Measurements from ENCODE around the gene ZNF580. TPM values are rescaled to one million over a fixed set of nuclear protein-coding genes. Genes with fewer than 3 reads are reported as not detected.

Gene ZNF580
- total RNA-seq, 1 donor from 2014 or later = 81.2 TPM

DNA sequence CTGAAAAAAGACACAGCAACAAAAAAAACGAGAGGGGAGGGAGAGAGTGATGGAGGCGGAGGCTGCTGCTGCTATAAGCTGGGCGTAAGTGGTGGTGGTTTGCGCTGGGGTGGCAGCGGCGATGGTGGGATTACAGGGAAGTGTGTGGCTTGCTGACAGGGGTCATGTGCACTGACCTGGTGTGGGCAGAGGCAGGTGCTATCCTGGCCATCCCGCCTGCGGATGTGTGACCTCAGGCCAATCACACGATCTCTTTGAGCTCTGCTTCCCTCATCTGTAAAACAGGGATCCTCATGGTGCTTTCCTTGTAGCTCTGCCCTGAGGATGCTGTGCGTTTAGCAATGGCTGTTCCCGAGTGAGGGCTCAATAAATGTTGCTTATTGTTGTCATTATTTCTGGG, 3.3 kb upstream of the ZNF580 start:
- Mint-ChIP-seq H3K27me3 (no peaks in the 10 kb centered on the region), H3K4me3 (peak overlapping the region; percentile 60), H3K36me3 (ENCODE audit: low read depth) (peaks cover 29% of the 10 kb centered on the region), H3K4me1 (peaks cover 65% of the 10 kb centered on the region), H3K9me3 (peaks cover 3% of the 10 kb centered on the region), H3K27ac (peak overlapping the region; percentile 32)
- DNase-seq = no peak
- no peak for ATAC-seq (ENCODE audit: low read depth)
- CTCF ChIA-PET = interaction anchor here (0.6 to 1.3 kb wide), 3 partner anchors 10 to 616 kb away, joined by 3 to 4 read pairs (median 3); no protein-coding TSS in a partner anchor
- intact Hi-C loops (cut with micrococcal nuclease) = no loop called here
- POLR2A ChIA-PET = interaction anchor here (0.5 to 5.2 kb wide), 8 partner anchors 11 to 1174 kb away, joined by 3 to 55 read pairs (median 4); partner anchors contain the start of genes CCDC106, LENG9, U2AF2 and ZNF628
- TF ChIP-seq, protein P1, sequence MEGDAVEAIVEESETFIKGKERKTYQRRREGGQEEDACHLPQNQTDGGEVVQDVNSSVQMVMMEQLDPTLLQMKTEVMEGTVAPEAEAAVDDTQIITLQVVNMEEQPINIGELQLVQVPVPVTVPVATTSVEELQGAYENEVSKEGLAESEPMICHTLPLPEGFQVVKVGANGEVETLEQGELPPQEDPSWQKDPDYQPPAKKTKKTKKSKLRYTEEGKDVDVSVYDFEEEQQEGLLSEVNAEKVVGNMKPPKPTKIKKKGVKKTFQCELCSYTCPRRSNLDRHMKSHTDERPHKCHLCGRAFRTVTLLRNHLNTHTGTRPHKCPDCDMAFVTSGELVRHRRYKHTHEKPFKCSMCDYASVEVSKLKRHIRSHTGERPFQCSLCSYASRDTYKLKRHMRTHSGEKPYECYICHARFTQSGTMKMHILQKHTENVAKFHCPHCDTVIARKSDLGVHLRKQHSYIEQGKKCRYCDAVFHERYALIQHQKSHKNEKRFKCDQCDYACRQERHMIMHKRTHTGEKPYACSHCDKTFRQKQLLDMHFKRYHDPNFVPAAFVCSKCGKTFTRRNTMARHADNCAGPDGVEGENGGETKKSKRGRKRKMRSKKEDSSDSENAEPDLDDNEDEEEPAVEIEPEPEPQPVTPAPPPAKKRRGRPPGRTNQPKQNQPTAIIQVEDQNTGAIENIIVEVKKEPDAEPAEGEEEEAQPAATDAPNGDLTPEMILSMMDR (IDR thresholded peaks at IDR 0.05) = no peak

DNA sequence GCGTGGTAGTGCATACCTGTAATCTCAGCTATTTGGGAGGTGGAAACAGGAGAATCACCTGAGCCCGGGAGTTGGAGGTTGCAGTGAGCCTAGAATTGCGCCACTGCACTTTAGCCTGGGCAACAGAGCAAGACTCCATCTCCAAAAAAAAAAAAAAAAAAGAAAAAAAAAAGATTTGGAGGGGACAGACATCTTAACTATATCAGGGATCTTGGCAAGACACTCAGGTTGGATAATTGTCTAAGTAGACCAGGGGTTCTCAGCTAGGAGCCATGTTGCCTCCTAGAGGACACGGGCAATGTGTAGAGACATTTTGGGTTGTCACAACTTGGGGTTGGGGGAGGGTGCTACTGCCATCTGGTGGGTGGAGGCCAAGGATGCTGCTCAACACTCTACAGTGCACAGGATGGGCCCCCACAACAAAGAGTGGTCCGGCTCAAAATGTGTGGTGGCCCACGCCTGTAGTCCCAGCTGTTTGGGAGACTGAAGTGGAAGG, 1.9 kb upstream of the ZNF580 start:
- intact Hi-C loops (cut with micrococcal nuclease) = no loop called here
- Mint-ChIP-seq H3K36me3 (ENCODE audit: low read depth) (peaks cover 33% of the 10 kb centered on the region), H3K27me3 (no peaks in the 10 kb centered on the region), H3K27ac (peak overlapping the region; percentile 84), H3K4me1 (peaks cover 74% of the 10 kb centered on the region), H3K4me3 (peak overlapping the region; percentile 64), H3K9me3 (peaks cover 3% of the 10 kb centered on the region)
- ATAC-seq (ENCODE audit: low read depth) = no peak
- CTCF ChIA-PET = no interaction called here
- POLR2A ChIA-PET = interaction anchor here (0.7 to 5.2 kb wide), 5 partner anchors 10 to 482 kb away, joined by 3 to 55 read pairs (median 7); partner anchors contain the start of genes CCDC106, KMT5C and U2AF2
- TF ChIP-seq, protein P1 (IDR thresholded peaks at IDR 0.05) = no peak
- DNase-seq = no peak

GRCh38 chr19:55640043-55640576, 692 bp upstream of the ZNF580 start:
- POLR2A ChIA-PET = interaction anchor here (0.6 to 2.0 kb wide), 7 partner anchors 14 to 481 kb away, joined by 3 to 14 read pairs (median 4); partner anchors contain the start of genes FIZ1, KMT5C and ZNF865
- intact Hi-C loops (cut with micrococcal nuclease) = loop anchor here (2.0 to 10.0 kb wide), 5 partner anchors 59 to 1175 kb away; partner anchors contain the start of genes C19orf85, ISOC2, LENG9 and ZNF579
- peak overlapping the region; percentile 79 for H3K4me3 Mint-ChIP-seq

DNA sequence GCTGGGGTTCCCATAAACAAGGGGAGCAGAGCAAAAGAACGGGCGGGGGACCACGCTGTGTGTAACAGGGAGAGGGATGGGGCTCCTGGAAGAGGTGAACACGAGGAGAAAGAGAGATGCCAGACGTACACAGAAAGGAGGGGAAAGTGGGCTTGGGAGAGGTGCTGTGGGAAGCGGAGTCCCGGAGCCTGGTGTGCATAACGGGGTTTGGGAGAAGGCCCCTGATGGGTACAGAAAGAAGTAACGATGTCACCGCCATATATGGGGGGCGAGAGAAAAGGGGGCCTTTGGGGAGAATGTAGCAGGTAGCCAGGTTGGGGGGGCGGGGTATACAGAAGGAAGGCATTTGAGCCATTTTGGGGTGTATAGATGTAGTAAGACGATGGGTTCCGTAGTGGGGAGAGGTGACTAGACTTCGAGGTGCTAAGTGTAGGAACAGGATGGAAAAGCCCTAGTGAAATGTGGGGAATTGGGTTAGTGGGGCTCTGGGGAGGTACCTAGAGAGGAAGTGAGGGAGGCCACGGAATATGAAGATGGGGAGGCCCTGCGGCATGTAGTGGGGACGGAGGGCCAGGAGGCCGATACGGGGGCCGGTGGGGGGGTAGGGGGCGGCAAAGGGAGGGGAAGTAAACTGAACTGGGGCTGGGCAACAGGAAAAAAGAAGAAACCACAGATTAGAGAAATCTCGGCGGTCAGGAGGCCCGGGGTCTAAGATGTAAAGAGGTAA, 787 bp downstream of the ZNF580 start:
- no peaks in the 10 kb centered on the region for H3K27me3 Mint-ChIP-seq
- H3K36me3 Mint-ChIP-seq (ENCODE audit: low read depth) = peaks cover 31% of the 10 kb centered on the region
- intact Hi-C loops (cut with micrococcal nuclease) = loop anchor here (2.0 to 10.0 kb wide), 5 partner anchors 61 to 1177 kb away; partner anchors contain the start of genes C19orf85, ISOC2, LENG9 and ZNF579
- H3K4me1 Mint-ChIP-seq = peaks cover 73% of the 10 kb centered on the region
- DNase-seq = no peak
- H3K9me3 Mint-ChIP-seq = peaks cover 3% of the 10 kb centered on the region
- ChIA-PET CTCF (interaction anchor here (0.8 to 1.8 kb wide), 3 partner anchors 10 to 168 kb away, joined by 3 to 10 read pairs (median 7); no protein-coding TSS in a partner anchor), POLR2A (interaction anchor here (0.6 to 4.7 kb wide), 12 partner anchors 9 to 234 kb away, joined by 3 to 47 read pairs (median 5); partner anchors contain the start of genes FIZ1, U2AF2, UBE2S and ZNF628)
- peak; percentile 1 for ATAC-seq (ENCODE audit: low read depth)
- H3K4me3 Mint-ChIP-seq = peak overlapping the region; percentile 86
- TF ChIP-seq, protein P1 (IDR thresholded peaks at IDR 0.05) = no peak
- H3K27ac Mint-ChIP-seq = peak overlapping the region; percentile 86

More at GRCh38 chr19:55640043-55640576, 692 bp upstream of the ZNF580 start:
- peak; percentile 5 for ATAC-seq (ENCODE audit: low read depth)
- TF ChIP-seq, protein P1 (IDR thresholded peaks at IDR 0.05) = no peak
- Mint-ChIP-seq H3K27me3 (no peaks in the 10 kb centered on the region), H3K36me3 (ENCODE audit: low read depth) (peaks cover 36% of the 10 kb centered on the region), H3K4me1 (peaks cover 79% of the 10 kb centered on the region), H3K27ac (peak overlapping the region; percentile 84), H3K9me3 (peaks cover 3% of the 10 kb centered on the region)
- CTCF ChIA-PET = interaction anchor here (0.7 kb wide), 1 partner anchor 9 kb away, joined by 3 read pairs; no protein-coding TSS in a partner anchor
- peak; percentile 58 for DNase-seq

Data from activated B cell treated with CpG ODN at 0.5 μM for 24 hours (primary cell).